DMS79 (cell line): ENCODE data around the gene FAM124B.
"Not testable (repeated sequence)": the region's sequence is repeated elsewhere in the genome, so short reads cannot be mapped to it uniquely, and the experiment has no call there.

Experiments
- DNase-seq: peaks from one replicate; lab custom pipeline; 2025; lab: John Stamatoyannopoulos, UW

Gene FAM124B

DNA sequence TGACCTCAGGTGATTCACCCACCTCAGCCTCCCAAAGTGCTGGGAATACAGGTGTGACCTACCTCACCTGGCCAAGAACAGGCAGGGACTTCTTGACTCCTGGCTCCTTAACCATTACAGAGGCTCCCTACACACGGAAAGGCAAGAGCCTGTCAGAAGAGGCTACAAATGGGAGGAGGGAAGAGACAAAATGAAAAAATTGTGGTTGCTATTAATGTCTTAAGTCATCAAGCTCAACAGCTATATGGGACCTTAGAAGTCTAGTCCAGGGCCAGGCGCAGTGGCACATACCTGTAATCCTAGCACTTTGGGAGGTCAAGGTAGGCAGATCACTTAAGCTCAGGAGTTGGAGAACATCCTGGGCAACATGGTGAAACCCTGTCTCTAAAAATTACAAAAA lies 11.5 kb upstream of the FAM124B start:
- DNase-seq: no peak

DNA sequence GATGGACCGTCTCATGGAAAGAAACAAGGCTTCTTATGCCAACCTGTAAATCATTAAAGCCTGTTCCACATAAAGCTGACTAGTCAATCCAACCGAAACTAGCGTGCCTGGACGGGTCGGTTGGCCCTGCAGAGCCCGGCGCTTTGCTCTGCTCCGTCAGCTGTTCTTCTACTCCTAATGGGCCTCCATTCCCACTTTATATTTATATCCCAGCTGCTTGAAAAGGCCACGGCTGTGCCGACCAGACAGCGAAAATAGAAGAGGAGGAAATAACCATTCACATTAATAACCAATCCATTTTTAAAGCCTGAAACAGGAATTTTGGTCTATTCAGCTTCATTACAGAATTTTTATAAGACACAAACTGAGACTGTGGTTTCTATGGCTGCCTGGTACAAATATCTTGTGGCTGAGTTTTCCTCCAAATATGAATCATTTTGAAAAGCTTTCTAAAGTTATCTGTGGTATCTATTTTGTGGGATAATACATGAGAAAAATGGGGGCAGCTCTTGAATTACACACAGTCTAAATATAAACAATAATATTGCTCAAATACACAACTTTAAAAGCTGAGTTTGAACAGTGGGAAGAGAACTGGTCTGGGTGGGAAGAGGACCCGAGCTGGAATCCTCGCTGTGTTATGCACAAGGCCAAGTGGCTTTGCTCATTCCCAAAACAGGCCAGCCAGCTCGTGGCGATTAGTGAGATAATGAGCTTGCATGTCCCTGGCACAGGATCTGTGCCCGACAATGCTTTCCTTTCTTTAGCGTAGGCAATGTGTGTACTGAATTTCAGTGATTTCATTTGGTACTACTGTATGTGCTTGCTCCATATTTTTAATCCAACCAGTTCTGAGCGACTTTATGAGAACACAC lies 10.5 kb upstream of the FAM124B start:
- no peak for DNase-seq

DNA sequence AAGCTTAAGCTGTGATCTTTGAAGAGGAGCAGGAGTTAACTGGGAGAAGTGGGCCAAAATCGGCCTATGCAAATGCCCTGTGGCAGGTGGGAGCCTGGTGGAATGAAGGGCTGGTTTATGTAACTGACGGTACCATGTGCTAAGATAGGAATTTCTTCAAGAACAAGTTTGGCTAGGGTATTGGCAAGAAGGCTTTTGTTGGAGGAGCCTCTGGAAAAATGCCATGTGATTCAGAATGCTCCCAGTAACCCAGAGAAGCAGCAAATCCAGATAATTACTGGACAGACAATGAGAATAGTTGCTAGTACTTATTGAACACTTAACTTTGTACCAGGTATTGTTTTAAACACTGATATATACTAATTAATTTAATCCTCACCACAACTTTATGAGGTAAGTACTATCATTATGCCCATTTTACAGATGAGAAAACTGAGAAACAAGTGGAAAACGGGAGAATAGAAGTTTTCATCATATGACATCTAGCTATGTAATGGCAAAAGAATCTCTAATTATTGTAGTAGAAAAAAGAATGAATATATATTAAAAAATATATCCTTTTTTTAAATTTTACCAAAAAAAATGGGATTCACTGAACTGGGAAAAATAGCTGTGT lies 9.1 kb upstream of the FAM124B start:
- no peak for DNase-seq

DNA sequence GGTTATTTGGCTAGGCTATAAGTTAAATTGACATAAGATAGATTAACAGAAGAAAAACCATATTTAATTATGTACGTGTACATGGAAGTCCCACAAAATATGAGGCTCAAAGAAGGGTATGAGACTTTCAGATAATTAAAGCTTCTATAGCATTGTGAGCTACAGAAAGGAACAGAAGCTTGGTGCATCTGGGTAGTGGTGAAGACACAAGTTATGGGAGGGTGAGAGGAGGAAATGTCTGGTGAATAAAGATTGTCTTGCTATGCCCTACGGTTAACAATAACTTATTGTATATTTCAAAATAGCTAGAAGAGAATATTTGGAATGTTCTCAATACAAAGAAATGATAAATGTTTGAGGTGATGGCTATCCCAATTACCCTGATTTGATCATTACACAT lies 6.8 kb upstream of the FAM124B start:
- no peak for DNase-seq

DNA sequence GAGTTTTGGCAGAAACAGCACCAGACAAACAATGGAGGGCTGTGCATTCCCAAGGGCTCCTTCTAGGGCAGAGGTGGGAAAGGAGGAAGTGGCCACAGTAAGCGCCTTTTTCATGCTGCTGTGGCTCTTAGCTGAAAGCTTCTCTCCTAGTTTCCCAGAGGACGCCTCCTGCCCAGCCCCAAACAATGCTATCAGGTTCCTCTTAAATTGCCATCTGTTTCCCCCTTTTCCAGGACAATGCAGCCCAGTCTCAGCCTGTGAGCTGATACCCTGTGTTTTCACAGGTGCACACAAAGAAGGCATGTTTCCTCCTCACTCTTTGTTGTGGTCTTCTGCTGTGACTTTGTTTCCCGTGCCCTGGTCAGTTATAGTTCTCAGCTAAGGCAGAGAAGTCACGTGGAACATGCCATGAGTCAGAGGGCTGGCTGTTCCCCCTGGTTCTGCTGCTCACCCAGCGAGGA lies 5.4 kb upstream of the FAM124B start:
- no peak for DNase-seq

DNA sequence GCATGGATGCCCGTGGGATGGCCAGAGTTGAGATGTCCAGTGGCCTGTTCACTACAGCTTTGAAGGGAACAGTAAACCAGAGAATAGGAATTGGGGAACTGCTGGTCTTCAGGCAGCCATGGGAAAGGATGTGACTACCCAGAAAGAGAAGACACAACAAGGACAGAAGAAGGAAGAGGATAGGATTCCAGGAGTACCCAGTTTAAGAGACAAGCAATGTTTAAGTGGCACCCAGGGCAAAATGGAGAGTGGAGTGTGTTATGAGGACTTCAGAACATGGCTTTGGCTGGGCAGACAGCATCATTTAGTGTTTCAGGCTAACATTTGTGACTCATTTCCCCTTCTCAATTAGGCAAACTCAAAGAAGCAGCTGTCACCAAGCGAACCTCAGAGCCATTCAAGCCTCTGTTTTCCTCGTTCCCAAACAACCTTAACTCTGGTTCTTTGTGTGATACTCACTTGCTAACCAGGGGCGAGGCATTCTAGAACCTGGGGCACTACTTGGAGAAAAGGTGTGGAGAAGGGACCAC lies 4.0 kb upstream of the FAM124B start:
- no peak for DNase-seq

DNA sequence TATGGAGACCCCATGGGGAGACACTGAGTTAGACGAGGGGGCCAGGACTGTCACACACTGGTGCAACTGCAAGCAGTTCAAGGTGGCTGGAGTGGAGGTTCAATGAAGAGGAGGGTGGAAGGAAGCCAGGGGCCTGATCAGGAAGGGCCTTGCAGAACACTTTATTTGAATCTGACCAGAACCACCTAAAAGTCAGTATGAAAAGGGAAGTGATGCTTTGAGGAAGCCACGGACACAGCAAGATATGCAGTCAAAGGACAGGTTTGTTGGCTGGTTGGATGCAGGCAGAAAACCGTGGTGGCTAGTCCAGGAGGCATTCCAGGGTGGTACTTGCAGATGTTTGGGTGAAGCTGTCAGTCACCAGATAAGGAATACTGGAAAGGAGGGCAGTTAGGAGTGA lies 3.5 kb upstream of the FAM124B start:
- no peak for DNase-seq

GRCh38 chr2:224404796-224405195 lies 2.9 kb upstream of the FAM124B start:
- DNase-seq: no peak

DNA sequence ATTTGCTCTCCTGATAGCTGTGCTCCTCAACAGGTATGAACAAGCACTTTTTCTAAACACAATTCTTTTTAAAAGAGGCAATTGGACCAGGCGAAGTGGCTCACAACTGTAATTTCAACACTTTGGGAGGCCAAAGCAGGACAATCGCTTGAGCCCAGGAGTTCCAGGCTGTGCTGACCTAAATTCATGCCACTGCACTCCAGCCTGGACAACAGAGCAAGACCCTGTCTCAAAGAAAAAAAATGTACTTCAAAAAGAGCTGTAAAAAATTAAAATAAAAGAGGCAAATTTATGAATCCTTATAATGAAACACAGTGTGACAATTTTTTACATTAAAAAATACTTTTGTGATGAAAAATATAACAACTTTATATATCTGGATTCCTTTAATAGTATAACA lies 1.8 kb upstream of the FAM124B start:
- no peak for DNase-seq

GRCh38 chr2:224400886-224401632 lies 848 bp downstream of the FAM124B start:
- DNase-seq: no peak

- DNase-seq: no peak
Measured at GRCh38 chr2:224400174-224400810, 1.6 kb downstream of the FAM124B start.

- DNase-seq: no peak
Measured at GRCh38 chr2:224398289-224398688, 3.6 kb downstream of the FAM124B start.

- DNase-seq: not testable (repeated sequence)
Measured at GRCh38 chr2:224397100-224397499, 4.8 kb downstream of the FAM124B start.

GRCh38 chr2:224395620-224396390 lies 6.1 kb downstream of the FAM124B start:
- no peak for DNase-seq

DNA sequence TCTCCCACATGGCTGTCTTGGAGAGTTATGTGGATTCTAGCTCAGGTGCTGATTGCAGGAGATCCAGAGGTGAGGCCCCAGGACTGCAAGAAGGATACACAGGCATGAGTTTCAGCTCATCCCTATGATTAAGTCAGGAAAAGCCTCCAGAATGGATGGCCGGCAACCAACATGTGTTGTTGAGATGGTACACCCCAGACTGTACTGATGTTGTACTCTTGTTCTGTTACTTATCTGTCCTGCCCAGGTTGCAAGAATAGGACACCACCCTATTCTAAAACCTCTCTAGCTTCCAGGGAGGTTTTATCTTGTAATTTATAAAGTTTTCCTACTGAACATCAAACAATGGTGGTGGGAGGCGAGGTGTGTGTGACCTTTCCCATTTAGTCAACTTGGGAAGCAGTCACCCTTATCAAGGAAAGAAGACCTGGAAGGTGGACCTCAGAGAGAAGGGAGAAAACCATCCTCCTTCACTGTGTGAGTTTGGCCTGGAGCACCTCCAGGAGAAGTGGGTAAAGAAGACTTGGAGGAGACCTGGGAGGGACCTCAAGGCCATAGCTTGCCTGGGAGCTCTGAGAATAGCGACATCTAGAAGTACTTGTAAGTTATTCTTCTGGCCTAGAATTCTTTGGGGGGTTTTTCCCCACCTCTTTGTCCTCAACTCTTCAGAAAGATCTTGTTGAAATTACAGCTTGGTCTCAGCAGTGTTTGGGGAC lies 8.6 kb downstream of the FAM124B start:
- no peak for DNase-seq

DNA sequence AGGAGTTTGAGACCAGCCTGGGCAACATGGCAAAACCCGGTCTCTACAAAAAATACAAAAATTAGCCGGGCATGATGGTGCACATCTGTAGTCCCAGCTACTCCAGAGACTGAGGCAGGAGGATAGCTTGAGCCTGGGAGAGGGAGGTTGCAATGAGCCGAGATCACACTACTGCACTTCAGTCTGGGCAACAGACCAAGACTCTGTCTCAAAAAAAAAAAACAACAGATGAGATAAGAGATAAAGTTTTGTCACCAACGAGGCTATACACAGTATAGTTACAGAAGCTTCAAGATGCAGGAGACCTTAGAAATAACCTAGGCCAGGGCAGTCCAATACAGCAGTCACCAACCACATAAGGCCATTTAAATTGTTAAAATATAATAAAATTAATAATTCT lies 9.4 kb downstream of the FAM124B start:
- no peak for DNase-seq

GRCh38 chr2:224389317-224389716 lies 12.6 kb downstream of the FAM124B start:
- no peak for DNase-seq

GRCh38 chr2:224386876-224387275 lies 15.0 kb downstream of the FAM124B start:
- DNase-seq: no peak

GRCh38 chr2:224382973-224383555 lies 18.8 kb downstream of the FAM124B start:
- DNase-seq: no peak

DNA sequence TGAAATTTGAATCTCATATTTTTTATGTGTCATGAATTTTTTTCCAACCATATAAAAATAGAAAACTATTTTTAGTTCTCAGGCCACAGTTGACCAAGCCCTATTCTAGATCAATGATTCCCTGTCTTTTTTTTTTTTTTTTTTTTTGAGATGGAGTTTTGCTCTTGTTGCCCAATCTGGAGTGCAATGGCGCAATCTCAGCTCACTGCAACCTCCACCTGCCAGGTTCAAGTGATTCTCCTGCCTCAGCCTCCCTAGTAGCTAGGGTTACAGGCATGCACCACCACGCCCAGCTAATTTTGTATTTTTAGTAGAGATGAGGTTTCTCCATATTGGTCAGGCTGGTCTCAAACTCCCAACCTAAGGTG lies 19.6 kb downstream of the FAM124B start:
- DNase-seq: not testable (repeated sequence)
